ENCODE measurements around the gene KIF3A. TPM values are rescaled to one million over a fixed set of nuclear protein-coding genes. Genes with fewer than 3 reads are reported as not detected.

KIF3A gene
- total RNA-seq, 1 experiment from 2014 or later = 15.2 TPM

GRCh38 chr5:132680780-132681475 is 56.4 kb downstream of the KIF3A start:
- Histone ChIP-seq H3F3A (ENCODE audit: insufficient read depth, low read depth) (peaks cover 12% of the 10 kb centered on the region; the same call in 1 of the 2 replicates), H3K4me2 (no peak overlapping the region), H3K36me3 (ENCODE audit: low read depth) (no peaks in the 10 kb centered on the region), H3K27me3 (ENCODE audit: insufficient read depth, low read depth) (no peaks in the 10 kb centered on the region), H3K4me3 (no peak overlapping the region), H4K20me1 (ENCODE audit: insufficient read depth) (no peaks in the 10 kb centered on the region), H3K79me2 (ENCODE audit: low read depth) (no peaks in the 10 kb centered on the region), H3K27ac (no peak overlapping the region), H3K9me3 (ENCODE audit: insufficient read depth, low read depth) (no peaks in the 10 kb centered on the region), H3K4me1 (replicated peaks; ENCODE audit: insufficient read depth) (peaks cover 11% of the 10 kb centered on the region), H2AFZ (no peak overlapping the region), H3K9me2 (ENCODE audit: insufficient read depth) (no peaks in the 10 kb centered on the region)
- DNase-seq = no peak
- POLR2A ChIA-PET (ENCODE audit: unreplicated experiment) = no interaction called here
- BruUV-seq (replicated peaks) = no TSS peak
- TF ChIP-seq CTCF (conservative IDR thresholded peaks at IDR 0.05) = no peak
- TF ChIP-seq EZH2 (IDR thresholded peaks at IDR 0.05; ENCODE audit: low read depth) = no peak
- intact Hi-C loops (cut with micrococcal nuclease; ENCODE audit: unreplicated experiment) = no loop called here
- CTCF ChIA-PET = no interaction called here

GRCh38 chr5:132679717-132680380 is 57.5 kb downstream of the KIF3A start:
- CTCF ChIA-PET = interaction anchor here (0.6 kb wide), 1 partner anchor 510 kb away, joined by 3 read pairs; no protein-coding TSS in a partner anchor

GRCh38 chr5:132679166-132679565 is 58.2 kb downstream of the KIF3A start:
- H3K4me3 ChIP-seq = no peak overlapping the region
- H3K27ac ChIP-seq = no peak overlapping the region
- peaks cover 12% of the 10 kb centered on the region; the same call in 1 of the 2 replicates for H3F3A ChIP-seq (ENCODE audit: insufficient read depth, low read depth)
- CTCF ChIA-PET = no interaction called here
- H3K27me3 ChIP-seq (ENCODE audit: insufficient read depth, low read depth) = no peaks in the 10 kb centered on the region
- no peaks in the 10 kb centered on the region for H3K79me2 ChIP-seq (ENCODE audit: low read depth)
- H4K20me1 ChIP-seq (ENCODE audit: insufficient read depth) = no peaks in the 10 kb centered on the region
- intact Hi-C loops (cut with micrococcal nuclease; ENCODE audit: unreplicated experiment) = loop anchor here (5.0 to 10.0 kb wide), 2 partner anchors 188 to 264 kb away; partner anchors contain the start of genes GDF9 and UQCRQ
- H3K36me3 ChIP-seq (ENCODE audit: low read depth) = no peaks in the 10 kb centered on the region
- H3K4me2 ChIP-seq = no peak overlapping the region
- TF ChIP-seq CTCF (conservative IDR thresholded peaks at IDR 0.05) (no peak), EZH2 (IDR thresholded peaks at IDR 0.05; ENCODE audit: low read depth) (no peak)
- POLR2A ChIA-PET (ENCODE audit: unreplicated experiment) = no interaction called here
- no peak for DNase-seq
- peaks cover 11% of the 10 kb centered on the region for H3K4me1 ChIP-seq (replicated peaks; ENCODE audit: insufficient read depth)
- H3K9me2 ChIP-seq (ENCODE audit: insufficient read depth) = no peaks in the 10 kb centered on the region
- BruUV-seq (replicated peaks) = no TSS peak
- no peak overlapping the region for H2AFZ ChIP-seq
- no peaks in the 10 kb centered on the region for H3K9me3 ChIP-seq (ENCODE audit: insufficient read depth, low read depth)

More at GRCh38 chr5:132679717-132680380, 57.5 kb downstream of the KIF3A start:
- no peak overlapping the region for H3K27ac ChIP-seq
- POLR2A ChIA-PET (ENCODE audit: unreplicated experiment) = no interaction called here
- H3F3A ChIP-seq (ENCODE audit: insufficient read depth, low read depth) = peaks cover 12% of the 10 kb centered on the region; the same call in 1 of the 2 replicates
- no peaks in the 10 kb centered on the region for H3K9me3 ChIP-seq (ENCODE audit: insufficient read depth, low read depth)
- no peaks in the 10 kb centered on the region for H3K79me2 ChIP-seq (ENCODE audit: low read depth)
- no peaks in the 10 kb centered on the region for H3K36me3 ChIP-seq (ENCODE audit: low read depth)
- no peaks in the 10 kb centered on the region for H3K9me2 ChIP-seq (ENCODE audit: insufficient read depth)
- no peaks in the 10 kb centered on the region for H4K20me1 ChIP-seq (ENCODE audit: insufficient read depth)
- TF ChIP-seq CTCF (conservative IDR thresholded peaks at IDR 0.05) (no peak), EZH2 (IDR thresholded peaks at IDR 0.05; ENCODE audit: low read depth) (no peak)
- intact Hi-C loops (cut with micrococcal nuclease; ENCODE audit: unreplicated experiment) = loop anchor here (5.0 to 10.0 kb wide), 2 partner anchors 187 to 265 kb away; partner anchors contain the start of genes GDF9 and UQCRQ
- no peak overlapping the region for H3K4me2 ChIP-seq
- H2AFZ ChIP-seq = no peak overlapping the region
- H3K4me1 ChIP-seq (replicated peaks; ENCODE audit: insufficient read depth) = peaks cover 11% of the 10 kb centered on the region
- no peaks in the 10 kb centered on the region for H3K27me3 ChIP-seq (ENCODE audit: insufficient read depth, low read depth)
- H3K4me3 ChIP-seq = no peak overlapping the region
- DNase-seq = no peak
- BruUV-seq (replicated peaks) = no TSS peak

All from PC-9 (cell line).